NCI-H345 treated with DMSO at 0.1 percent for 48 hours (cell line): ENCODE results near the gene CPB2.

Experiments used
- DNase-seq: peaks from one replicate; lab custom pipeline; 2025; ENCODE audit not compliant: unreplicated experiment; lab: John Stamatoyannopoulos, UW

Gene CPB2

DNA sequence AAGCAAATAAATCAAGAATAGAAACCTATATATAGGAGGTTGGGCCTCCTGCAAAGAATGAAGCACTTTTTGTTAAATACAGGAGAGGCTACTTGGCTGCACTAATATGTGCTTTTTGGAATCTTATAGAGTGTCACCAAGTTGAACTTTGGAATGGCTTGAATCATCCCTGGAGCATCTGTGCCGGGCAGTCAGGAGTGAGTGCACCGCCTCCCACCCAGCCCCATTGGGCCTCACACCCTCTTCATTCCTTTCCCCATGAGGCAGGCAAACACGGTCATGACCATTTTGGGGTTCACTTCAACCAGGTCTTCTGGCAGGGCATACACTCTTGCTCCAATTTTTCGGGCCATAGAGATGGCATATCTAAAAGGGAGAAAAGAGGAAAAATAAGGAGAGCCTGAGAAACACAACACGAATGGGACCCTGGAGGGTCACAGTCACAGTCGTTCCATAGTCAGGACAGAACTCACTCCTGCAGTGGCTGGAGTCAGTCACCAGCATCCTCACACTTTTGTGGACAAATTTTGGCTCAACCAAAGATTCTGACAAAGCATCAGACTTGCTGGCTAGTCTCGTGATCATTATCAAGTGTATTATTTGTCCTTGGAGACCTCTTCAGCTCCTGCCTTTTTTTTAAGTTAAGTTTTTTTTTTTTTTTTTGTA lies 22.7 kb upstream of the CPB2 start:
- no peak for DNase-seq

DNA sequence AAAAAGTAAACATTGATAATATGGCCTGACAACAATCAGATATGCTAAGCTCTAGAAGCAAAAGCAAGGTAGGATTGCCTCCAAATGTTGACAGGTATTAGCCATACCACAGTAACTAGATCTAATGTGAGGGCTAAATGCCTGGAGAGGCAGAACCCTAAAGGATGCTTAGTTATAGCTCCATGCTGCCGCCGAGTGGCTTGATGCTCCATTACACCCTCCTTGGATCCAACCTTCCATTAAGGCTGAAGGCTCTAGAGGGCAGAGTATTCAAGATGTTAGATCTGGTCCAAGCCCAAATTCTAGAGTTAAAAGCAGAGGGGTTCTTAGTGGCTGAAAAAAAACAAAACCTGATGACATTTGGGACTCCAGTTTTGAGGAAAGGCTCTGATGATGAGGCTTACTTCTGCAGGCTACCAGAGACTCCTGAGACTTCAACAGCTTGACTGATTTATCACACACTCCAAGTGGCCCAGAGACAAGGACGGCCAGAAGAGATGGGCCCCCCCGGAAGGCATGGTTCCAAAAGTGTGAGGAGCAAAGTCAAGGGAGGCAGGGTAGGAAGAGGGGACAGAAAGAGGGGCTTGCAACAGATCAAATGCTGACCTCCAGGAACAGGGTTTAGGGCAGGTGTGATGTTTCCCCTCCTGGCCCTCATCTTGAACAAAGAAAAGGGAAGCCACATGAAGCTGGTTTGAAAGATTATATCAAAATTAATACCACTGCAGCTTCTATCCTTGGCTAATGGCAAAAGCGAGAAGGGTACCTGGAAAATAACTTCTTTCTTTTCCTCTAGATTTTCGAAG lies 21.9 kb upstream of the CPB2 start:
- DNase-seq = peak; percentile 24

DNA sequence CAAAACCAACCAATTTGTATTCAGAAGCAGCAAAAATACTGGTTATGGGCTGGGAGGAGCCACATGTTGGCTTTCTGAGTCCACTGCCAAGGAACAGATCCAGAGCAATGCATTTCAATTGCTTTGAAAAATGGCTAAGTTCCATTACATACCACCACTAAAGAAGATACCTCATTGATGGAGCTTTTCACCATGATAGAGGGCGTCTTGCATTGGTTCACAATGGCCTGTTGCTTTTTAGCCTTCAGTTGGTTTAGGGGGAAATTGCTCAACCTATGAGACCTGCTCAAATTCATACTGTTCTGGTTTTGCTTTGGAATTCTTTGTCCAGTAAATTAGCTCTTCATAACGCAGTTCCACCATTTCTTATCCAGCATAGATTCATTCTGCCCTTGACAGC lies 21.2 kb upstream of the CPB2 start:
- no peak for DNase-seq

DNA sequence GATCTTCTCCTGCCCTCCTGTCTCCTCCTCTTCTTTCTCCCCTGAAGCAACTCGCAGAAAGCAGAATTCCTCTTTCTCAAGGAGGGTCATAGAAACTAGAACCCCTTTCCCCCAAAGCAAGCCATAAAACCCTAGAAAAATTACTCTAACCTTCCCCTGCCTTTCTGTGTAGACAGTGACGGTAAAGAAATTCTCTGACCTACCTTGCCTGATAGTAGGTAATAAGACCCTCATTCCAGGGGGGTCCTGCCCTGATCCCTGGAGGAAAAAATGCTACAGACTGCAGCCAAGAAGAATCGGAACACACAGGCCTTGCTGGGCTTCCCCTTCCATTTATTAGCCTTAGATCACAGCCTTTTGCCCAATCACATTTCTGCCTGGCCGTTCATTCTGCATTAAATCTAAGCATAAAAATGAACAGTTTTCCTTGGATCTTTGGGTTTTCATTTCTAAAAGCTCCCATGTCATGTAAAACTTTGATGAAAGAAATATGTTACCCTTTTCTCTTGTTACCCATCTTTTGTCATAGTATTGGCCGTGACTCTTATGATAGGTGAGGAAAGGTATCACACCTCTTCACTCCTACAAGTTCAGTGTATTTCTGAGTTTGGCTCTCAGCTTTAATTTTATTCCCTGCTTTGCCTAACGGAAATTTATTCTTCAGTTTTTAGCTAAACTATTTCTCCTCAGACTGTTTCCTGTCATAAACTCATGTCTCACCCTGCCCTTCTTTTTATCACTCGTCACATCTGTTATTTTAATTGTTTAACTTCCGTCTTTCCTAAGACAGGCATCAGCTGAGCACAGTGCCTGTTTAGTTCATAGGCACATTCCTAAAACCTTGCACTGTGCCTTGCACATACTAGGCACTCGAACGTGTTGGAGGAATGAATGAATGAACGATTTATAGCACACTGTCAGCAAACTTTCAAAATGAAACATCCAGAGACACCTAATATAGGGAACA lies 20.4 kb upstream of the CPB2 start:
- DNase-seq = no peak

DNA sequence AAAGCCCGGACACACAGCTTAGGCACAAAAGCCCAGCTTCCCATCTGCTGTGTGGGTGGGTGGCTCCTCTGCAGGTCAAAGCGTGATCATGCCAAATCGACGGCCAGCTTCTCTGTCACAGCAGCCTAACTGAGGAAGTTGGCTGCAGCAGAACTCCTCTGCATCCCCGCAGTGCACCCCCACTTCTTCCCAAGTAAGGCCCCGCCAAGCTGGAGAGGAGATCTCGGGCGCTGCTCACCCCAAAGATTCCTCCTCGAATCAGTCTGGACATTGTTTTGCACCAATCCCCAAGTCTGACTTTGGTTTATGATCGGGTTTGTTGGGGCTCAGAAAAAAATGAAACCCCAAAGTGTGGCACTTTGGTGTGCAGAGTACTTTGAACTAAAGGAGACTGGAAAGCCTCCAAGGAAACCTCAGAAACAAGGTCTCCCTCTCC lies 19.7 kb upstream of the CPB2 start:
- no peak for DNase-seq

DNA sequence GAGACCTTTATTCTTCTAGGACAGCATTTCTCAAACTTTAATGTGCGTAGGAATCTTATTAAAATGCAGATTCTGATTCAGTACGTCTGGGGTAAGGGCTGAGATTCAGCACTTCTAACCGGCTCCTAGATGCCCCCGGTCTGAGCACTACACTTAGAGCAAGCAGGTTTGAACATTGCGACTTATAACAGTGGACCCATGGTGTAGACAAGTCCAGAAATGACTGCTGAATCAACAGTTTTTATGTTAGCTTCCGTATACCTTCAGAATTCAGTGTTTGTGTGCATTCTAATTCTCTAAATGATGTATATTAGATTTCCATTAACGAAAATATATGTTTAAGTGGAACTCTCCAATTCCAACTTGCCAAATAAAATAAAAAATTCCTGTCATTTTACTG lies 17.5 kb upstream of the CPB2 start:
- no peak for DNase-seq

DNA sequence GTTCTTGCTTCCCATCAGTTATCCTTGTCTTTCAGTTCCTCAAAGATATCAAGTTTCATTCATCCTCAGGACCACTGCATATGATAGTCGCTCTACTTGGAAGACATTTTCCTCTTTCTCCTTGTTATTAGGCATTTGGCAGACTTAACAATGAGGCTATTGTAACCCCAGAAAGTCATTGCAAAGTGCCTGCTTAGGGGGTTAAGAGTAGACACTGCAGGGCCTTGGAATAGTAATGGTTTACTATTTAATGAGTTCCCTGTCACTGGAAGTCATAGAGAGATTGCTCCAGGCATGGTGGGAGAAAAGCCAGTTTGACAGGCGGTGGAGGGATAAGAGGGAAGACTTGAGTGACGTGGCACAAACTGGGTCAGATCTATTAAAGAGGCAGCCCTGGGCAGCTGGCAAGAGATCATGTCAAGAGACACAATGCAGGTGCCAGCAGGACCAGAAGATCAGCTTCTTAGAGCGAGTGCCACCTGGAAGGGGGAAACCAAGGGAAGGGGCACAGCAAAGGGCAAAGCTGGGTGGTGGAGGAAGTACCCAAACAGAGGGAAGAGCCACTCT lies 16.8 kb upstream of the CPB2 start:
- DNase-seq = no peak

DNA sequence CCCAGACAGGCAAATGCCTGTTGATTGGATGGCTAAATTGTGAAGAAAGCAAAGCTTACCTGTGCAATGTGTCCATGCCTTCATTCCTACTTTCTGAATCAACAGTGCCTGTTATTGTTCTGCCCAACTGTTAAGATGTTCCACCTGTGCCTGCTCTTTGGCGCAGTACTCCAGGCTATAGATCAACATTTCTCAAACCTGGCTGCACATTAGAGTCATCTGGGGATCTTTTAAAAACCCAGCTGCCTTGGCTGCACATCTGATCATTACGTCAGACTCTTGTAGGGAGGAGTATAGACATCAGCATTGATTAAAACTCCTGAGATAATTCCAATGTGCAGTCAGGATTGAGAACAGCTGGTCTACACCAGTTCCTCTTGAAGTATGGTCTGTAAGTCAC lies 16.2 kb upstream of the CPB2 start:
- DNase-seq = no peak

DNA sequence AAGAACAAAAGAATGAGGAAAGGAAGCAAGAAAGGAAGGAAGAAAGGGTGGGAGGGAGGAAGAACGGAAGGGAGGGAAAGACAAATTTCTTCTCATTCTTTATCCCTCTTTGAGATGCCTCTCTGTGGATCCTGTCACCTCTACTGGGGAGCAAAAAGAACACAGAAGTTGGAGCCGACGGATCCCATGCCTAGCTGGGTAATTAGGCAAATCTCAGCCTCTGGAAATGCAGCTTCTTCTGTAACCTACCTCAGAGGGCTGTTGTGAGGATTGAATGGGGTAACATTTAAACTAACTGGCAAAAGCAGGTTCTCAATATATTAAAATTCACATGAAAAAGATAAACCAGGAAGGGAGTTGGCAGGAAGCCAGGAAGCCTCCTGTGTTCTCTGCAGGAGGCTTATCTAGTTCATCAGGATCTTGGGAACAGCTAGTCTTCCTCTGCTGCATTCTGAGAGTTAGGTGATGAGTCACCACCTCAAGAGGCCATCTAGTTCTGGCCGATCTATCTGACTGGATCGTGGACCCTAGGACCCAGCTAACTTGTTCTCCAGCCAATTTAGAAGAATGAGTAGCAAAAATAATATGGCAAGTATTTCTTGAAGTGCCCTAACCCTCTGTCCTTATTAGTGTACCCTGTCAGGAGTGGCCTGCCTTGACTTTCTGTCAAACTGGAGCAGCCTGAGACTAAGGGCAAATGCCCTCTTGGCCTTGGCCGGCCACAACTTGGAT lies 15.2 kb upstream of the CPB2 start:
- DNase-seq = peak; percentile 18

DNA sequence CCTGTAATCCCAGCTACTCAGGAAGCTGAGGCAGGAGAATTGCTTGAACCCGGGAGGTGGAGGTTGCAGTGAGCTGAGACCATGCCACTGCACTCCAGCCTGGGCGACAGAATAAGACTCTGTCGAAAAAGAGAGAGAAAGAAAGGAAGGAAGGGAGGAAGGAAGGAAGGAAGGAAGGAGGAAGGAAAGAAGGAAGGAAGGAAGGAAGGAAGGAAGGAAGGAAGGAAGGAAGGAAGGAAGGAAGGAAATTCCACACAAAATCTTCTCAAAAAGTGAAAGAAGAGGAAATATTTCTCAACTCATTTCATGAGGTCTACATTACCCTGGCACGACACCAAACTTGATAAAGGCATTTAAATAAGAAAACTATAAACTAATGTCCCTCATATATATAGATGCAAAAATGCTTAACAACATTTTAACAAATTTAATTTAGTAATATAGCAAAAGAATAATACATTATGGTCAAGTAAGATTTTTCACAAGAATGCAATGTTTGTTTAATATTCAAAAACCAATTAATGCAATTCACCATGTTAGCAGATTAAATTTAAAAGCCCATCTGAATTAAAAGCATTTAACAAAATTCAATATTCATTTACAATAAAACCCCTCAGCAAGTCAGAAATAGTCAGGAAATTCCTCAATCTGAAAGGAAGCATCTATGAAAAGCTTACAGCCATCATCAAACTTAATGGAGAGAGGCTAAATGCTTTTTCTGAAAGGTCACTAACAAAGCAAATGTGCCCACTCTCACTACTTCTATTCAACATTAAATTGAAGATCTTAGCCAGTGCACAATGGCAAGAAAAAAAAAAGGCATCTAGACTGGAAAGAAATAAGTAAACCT lies 12.0 kb upstream of the CPB2 start:
- no peak for DNase-seq

DNA sequence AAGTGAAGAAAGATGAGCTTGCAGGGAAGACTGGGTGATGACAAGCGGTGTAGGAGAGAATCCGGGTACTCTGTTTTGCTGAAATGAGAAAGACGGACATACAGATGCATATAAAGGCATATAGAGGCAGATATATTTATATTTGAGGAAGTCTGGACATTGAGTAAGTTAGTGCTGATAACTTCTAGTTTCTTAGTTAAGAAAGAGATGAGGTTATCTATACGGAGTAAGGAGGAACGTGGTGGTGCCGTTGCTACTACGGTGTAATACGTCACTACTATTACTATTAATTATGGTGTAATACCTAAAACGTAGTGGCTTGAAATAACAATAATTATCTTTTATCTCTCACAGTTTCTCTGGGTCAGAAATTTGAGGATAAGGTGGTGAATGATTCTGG lies 9.8 kb upstream of the CPB2 start:
- DNase-seq = no peak

DNA sequence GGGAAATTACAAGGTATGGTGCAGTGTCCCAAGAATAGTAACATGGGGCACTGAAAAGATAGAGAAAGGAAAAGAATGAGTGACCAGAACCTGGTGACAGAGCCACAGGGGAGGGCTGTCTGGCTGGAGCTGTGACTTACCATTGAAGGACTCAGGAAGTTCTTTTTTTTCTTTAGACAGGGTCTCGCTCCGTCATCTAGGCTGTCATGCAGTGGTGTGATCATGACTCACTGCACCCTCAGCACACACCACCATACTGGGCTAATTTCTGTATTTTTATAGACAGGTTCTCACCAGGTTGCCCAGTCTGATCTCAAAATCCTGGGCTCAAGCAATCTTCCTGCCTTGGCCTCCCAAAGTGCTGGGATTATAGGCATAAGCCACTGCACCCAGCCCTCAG lies 8.8 kb upstream of the CPB2 start:
- no peak for DNase-seq

DNA sequence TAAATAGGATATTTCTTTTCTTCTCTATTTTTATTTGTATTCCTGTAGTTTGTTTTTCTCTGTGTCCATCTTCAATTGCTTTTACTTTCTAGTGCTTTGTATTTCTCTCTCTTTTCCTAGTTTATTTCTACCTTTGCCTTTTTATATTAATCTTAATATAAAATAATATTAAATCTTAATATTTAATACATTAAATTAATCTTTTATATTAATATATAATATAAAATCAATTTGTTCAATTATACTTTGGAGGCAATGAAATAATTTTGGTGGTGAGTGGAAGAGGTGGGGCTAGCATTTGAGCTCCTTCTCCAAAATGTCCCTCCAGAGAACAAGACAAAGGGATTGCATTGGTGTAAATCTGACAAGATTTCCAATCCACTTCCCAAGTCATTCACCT lies 6.3 kb upstream of the CPB2 start:
- DNase-seq = no peak

DNA sequence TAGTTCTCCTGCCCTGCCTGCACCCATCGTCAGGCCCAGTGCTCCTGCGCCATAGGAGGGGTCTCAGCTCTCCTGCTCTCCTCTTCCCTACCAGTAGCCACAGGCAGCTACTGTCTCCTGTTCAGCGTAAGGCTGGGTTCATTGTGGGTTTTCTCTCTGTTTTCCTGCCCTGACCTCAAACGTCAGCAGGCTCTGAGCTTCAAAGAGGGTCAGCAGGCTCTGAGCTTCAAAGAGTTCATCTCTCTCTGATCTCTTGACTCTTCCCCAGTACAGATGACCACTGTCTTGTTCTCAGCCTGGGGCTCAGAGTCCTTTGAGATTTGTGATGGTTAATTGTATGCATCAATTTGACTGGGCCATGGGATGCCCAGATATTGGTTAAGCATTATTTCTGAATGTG lies 4.6 kb upstream of the CPB2 start:
- DNase-seq = no peak

DNA sequence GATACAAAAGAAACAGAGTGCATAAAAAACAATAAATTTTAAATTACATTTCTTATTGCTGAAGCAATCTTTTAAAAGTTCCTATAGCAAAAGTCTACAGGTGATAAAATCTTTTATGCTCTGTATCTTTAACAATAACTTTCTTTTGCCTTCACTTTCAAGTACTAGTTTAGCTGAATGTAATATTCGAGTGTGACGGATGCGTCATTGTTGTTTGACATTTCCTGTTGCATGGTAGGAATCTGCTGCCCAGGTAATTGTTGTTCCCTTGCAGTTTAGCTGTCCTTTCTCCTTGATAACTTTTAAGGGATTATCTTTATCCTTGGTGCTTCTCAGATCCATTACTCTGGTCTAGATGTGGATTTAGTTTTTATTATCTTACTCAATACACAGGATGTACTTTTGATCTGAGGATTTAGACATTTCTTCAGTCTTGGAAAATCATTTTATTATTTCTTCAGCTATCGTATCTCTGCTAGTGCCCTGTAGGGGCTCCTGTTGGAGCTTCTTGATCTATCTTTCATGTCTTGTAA lies 2.1 kb upstream of the CPB2 start:
- no peak for DNase-seq

DNA sequence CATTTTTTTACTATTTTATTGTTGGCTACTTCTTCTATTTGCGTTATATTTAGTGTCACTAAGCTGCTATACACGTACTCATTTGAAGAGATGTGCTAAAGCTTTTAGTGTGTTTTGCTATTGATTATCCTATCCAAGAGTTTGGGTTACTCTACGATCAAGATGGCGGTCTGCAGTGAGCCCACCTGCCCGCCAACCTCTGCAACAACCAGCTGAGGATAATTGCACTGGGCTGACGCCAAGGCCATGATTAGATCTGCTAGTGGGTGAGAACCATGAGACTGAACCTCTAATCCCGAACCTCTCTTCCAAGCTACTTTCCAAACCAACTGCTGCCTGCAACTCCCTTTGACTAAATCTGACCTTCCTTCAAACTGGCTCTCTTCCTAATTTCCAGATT lies 1.8 kb downstream of the CPB2 start:
- no peak for DNase-seq

DNA sequence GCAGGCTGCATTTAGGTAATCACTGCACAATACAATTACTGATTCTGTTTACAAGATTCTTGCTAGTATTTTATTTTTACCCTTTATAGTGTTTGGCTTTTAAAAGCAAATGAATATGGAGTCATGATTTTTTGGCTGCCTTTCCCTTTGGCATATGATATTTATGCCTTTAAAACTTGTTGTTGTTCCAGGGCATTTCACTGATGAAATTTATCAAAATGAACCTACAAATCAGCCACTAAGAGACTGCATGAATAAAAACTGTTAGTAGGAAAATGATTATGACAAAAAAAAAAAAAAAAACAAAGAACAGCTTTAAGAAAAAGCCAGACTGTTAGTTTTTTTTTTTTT lies 2.6 kb downstream of the CPB2 start:
- no peak for DNase-seq

DNA sequence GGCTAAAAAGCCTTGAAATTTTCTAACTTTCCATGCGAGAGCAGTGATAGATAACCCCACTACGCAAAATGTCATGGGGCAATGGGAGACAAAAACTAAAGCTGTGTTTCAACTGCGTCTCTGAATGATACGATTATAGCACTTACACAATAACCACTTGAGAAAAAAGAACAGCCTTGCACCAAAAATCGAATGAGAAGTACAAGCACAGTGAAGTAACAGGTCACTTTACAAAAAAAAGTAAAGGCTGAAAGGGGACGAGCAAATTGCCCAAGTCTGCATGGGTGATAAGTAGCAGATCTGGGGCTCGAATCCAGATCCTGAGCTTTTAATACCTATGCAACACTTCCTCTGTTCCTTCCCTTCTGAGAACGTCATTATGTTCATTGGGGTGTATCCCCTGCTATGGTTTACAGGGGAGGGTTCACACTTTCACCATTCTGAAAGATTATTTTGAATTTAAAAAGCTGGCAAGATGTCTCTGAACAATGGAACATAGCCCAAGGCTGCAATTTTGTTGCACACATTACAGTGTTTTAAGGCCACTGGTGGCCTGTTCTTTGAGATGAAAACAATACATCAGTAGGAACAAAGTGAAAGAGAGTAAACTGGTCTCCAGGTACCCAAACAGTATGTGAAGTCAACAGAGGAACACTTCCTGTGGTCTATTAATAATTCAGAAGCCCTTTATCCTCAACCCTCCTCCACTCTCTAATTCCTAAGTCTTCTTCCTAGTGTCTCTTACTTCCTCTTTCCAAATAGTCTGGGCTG lies 3.2 kb downstream of the CPB2 start:
- DNase-seq = no peak

DNA sequence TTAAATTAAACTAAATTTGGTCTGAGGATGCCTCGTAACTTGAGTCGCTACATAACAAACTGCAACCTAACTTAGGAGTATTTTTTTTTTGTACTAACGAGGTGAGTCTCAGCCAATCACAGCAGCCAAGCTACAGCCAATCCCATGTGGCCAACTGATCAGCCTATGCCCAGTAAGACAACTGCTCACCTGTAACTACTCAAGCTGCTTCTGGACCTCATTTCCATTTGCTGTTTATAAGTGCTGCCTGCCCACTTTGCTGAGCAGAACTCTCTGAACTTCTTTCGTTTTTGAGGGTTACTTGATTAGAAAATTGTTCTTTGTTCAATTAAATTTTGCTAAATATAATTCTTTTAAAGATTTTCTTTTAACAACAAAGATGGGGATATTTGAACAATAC lies 3.8 kb downstream of the CPB2 start:
- no peak for DNase-seq
